Pancreas (tissue), 10 donors: ENCODE data around the gene MUS81. TPM values are rescaled to one million over a fixed set of nuclear protein-coding genes. Genes with fewer than 3 reads are reported as not detected.

Experiments
- ATAC-seq, 4 donors: fragments of 200-7000 bp; cut with Tn5 transposase; one replicate each; pipeline versions ENCODE4 v1.8.0 to v1.9.1; 2020; ENCODE audit warnings: mild to moderate bottlenecking in 4 of 4, moderate library complexity in 4 of 4
- DNase-seq, 6 donors: peaks; one replicate each; pipeline ENCODE4 v3.0.0-alpha.2; 2020
- FAIRE-seq: peaks from 2 replicates; lab custom pipeline; 2012; peaks lifted over from hg19 to GRCh38; lab: Jason Lieb, UNC
- H3K27ac ChIP-seq, 4 donors: fragments of 200-600 bp; sonication (generic); 1 replicate in 3 of 4; 2 replicates in 1 of 4; pipeline versions ENCODE4 v1.5.0 to v1.8.0; 2020
- H3K27me3 ChIP-seq, 4 donors: fragments of 200-600 bp; one replicate each; pipeline ENCODE4 v1.8.0; 2021
- H3K36me3 ChIP-seq, 3 donors: fragments of 200-600 bp; sonication (generic) in 1 of 3; one replicate each; pipeline versions ENCODE4 v1.5.0 to v1.8.0; 2020 to 2021
- H3K4me1 ChIP-seq, 3 donors: fragments of 200-600 bp; one replicate each; pipeline ENCODE4 v1.8.0; 2021
- H3K4me3 ChIP-seq, 4 donors: fragments of 200-600 bp; sonication (generic) in 2 of 4; one replicate each; pipeline versions ENCODE4 v1.5.0 to v1.8.0; 2020 to 2021
- H3K9me3 ChIP-seq, 4 donors: fragments of 200-600 bp; one replicate each; pipeline ENCODE4 v1.8.0; 2021
- WGBS, 2 donors: extraction: QIAGEN DNeasy Blood & Tissue Kit; methylation state at CpG; one replicate each; pipeline ENCODE4 v1.1.7; 2013; 5-methylcytosine and 5-hydroxymethylcytosine counted together
- intact Hi-C, 3 donors: fragments of 100-400 bp; cut with DNase I; formaldehyde crosslinking; loops; one replicate each; pipeline versions ENCODE4 v1.11.1 to v1.14.2; 2022
- polyA plus RNA-seq, 2 donors: library from polyadenylated mRNA; stranded (reverse); fragments of 200-250 nt; gene quantifications; one replicate each; pipeline ENCODE4 v1.2.3, GENCODE V29; 2013
- total RNA-seq, 6 donors: library from RNA; stranded (reverse); fragmentation: NEBNext Ultra II Directional in 4 of 6; extraction: Animal tissue kit (Norgen Biotek cat#: 25700) in 4 of 6; gene quantifications; one replicate each; pipeline versions ENCODE4 v1.2.1 to v1.2.4, GENCODE V29; 2021 to 2023
- TF ChIP-seq, protein P1 (sequence below), 4 donors: fragments of 200-600 bp; sonication (generic) in 3 of 4; IDR thresholded peaks; one replicate each; pipeline versions ENCODE4 v1.5.0 to v1.8.0; 2021; ENCODE audit warnings: antibody characterized with exemption in 4 of 4
- donor health status: healthy with polysubstance abuse.
- donor health status: DM: no; HTN: no; CAD: no; lungs with moderate emphysema.
- donor health status: DM: no; HTN: no; CAD: no.
- donor health status: control.
- donor health status: control.
- donor health status: Bipolar disorder and iron deficiency.
- donor health status: DM: yes; HTN: yes; CAD: no.
- donor health status: DM: no; HTN: no; CAD: no.
- donor health status: DM: no; HTN: no; CAD: no.
- donor health status: DM: yes; HTN: yes; CAD: no.

The MUS81 gene
- total and polyA plus RNA-seq, 8 donors = 12.7 to 62.6 (median 22.5) TPM

DNA sequence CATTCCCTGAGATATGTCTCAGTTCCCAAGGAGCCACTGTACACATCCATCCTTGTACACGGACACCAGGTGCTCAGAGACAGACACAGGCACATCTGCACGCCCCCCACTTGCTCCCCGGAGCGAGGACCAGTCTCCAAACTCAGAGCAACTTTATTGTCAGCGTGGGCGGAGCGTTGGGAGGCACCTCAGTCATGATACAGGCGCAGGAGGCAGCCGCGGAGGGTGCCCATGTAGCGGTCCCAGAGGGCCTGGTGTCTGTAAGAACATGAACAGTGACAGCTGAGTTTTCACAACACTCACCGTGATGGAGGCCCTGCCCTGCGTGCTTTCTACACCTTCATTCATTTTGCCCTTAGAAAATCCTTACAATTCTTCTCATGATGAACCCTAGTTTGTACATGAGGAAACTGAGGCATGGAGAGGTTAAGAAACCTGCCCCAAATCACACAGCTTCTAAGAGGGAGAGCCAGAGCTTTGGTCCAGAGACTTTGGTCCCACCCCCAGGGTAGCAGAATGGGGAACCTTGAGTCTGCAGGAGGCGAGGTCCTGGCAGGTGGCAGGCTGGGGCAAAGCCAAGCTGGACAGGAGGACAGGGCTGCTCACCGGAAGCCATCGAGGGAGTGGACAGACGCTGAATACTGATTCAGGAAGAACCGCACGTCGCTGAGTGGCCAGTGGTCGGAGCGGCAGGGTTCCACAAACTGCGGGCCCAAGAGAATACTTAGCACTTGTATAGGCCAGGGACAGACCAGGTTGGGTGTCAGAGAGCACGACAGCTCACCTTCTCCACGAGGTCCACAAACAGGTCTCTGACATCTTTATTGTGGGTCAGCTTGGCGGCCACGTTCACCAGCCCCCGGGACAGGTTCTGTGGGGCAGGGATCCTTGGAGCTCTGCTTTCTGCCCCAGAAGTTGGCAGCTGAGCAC is 23.8 kb downstream of the MUS81 start:
- peaks cover 0 to 8% (median 7%) of the 10 kb centered on the region in 3 donors for H3K4me1 ChIP-seq
- H3K9me3 ChIP-seq = no peaks in the 10 kb centered on the region
- TF ChIP-seq, protein P1, sequence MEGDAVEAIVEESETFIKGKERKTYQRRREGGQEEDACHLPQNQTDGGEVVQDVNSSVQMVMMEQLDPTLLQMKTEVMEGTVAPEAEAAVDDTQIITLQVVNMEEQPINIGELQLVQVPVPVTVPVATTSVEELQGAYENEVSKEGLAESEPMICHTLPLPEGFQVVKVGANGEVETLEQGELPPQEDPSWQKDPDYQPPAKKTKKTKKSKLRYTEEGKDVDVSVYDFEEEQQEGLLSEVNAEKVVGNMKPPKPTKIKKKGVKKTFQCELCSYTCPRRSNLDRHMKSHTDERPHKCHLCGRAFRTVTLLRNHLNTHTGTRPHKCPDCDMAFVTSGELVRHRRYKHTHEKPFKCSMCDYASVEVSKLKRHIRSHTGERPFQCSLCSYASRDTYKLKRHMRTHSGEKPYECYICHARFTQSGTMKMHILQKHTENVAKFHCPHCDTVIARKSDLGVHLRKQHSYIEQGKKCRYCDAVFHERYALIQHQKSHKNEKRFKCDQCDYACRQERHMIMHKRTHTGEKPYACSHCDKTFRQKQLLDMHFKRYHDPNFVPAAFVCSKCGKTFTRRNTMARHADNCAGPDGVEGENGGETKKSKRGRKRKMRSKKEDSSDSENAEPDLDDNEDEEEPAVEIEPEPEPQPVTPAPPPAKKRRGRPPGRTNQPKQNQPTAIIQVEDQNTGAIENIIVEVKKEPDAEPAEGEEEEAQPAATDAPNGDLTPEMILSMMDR (IDR thresholded peaks at IDR 0.05) = no peak
- 74 to 78% methylated on average over 28 of the region's 28 CpGs for WGBS, 2 donors
- H3K27me3 ChIP-seq = no peaks in the 10 kb centered on the region
- intact Hi-C loops = loop anchor here in 1 of 3 donors (5.0 kb wide), 1 partner anchor 103 kb away; no protein-coding TSS in a partner anchor
- H3K36me3 ChIP-seq = peaks cover 0 to 4% (median 0%) of the 10 kb centered on the region in 3 donors
- DNase-seq = peak in 1 of 6 donors; percentile 65
- H3K4me3 ChIP-seq = no peak overlapping the region
- no peak for FAIRE-seq
- no peak overlapping the region for H3K27ac ChIP-seq
- no peak for ATAC-seq

DNA sequence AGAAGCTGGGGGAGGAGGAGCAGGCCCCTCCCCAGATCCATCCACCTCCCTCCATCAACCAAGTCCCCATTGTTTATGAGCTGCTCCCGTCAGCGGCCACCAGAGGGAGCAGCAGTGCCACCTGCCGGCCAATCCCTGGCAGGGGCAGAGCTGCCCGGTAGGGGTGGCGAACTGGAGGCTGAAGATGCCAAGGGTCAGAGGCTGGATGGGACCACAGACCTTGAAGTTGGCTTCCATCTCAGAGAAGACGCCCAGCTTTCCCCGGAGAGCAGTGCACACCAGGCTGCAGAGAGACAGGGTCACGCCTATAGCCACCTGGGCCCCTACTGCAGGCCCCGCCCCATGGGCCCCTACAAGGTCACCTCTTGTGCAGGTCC is 24.5 kb downstream of the MUS81 start:
- peaks cover 0 to 4% (median 0%) of the 10 kb centered on the region in 3 donors for H3K36me3 ChIP-seq
- WGBS, 2 donors = 12 to 17% methylated on average over 9 of the region's 9 CpGs
- TF ChIP-seq, protein P1 (IDR thresholded peaks at IDR 0.05) = peak; percentile 95 to 100 (median 98)
- peak in 5 of 6 donors; percentile 60 to 91 (median 86) for DNase-seq
- H3K27me3 ChIP-seq = no peaks in the 10 kb centered on the region
- ATAC-seq = peak; percentile 26 to 56 (median 40)
- intact Hi-C loops = loop anchor here in 2 of 3 donors (5.0 kb wide), 2 partner anchors 103 to 172 kb away; partner anchors contain the start of gene KAT5 (in 1 of the 2)
- FAIRE-seq = no peak
- no peak overlapping the region for H3K4me3 ChIP-seq
- H3K9me3 ChIP-seq = no peaks in the 10 kb centered on the region
- no peak overlapping the region for H3K27ac ChIP-seq
- H3K4me1 ChIP-seq = peaks cover 0 to 14% (median 7%) of the 10 kb centered on the region in 3 donors

DNA sequence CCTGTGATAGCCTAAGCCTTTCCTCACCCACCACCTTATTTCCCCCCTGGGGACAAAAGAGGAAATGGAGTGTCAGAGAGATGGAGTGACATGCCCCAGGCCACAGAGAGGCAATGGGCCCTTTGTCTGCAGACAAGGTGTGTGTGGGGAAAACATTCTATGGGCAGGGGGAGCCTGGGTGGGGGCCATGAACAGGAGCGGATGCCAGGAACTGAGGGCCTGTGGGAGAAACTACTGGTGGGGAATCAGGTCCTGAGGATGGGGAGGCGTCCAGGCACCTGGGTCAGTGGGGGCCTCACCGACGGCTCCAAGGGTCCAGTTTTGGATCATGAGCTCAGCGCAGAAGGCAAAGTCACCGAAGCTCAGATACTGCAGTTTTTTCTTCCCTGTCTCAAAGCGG is 25.0 kb downstream of the MUS81 start:
- no peak for FAIRE-seq
- Histone ChIP-seq H3K4me1 (peaks cover 4 to 19% (median 7%) of the 10 kb centered on the region in 3 donors), H3K27me3 (no peaks in the 10 kb centered on the region), H3K9me3 (no peaks in the 10 kb centered on the region), H3K4me3 (no peak overlapping the region), H3K27ac (no peak overlapping the region), H3K36me3 (peaks cover 0 to 4% (median 0%) of the 10 kb centered on the region in 3 donors)
- DNase-seq = peak in 1 of 6 donors; percentile 56
- TF ChIP-seq, protein P1 (IDR thresholded peaks at IDR 0.05) = no peak
- ATAC-seq = no peak
- WGBS, 2 donors = 85 to 92% methylated on average over 7 of the region's 7 CpGs
- intact Hi-C loops = loop anchor here in 1 of 3 donors (5.0 kb wide), 2 partner anchors 102 to 173 kb away; partner anchors contain the start of gene KAT5

DNA sequence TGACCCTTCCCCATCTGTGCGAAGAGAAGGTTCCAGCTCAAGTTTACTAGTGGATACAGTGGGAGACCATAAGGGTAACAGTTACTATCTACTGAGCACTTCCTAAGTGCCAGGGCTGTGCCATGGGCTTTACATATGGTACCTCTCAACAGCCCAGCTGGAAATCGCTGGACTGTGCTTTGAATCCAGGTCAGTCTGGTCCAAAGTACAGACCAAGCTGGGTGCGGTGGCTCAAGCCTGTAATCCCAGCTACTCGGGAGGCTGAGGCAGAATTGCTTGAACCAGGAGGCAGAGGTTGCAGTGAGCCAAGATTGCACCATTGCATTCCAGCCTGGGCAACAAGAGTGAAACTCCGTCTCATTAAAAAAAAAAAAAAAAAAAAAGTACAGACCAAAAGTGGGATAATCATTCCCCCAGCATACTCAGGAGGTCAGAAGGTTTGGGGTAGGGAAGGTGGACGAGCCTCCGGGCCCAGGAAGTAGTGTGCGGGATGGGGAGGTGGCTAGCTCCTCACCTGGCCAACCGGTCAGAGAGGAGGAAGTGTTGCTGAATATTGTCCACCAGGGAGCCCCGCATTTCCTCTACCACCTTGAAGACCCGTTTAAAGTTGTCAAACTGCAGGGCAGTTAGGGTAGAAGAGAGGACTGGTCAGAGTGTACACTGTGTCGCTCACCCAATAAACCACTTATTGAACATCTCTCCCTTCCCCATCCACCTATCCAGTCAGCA is 25.7 kb downstream of the MUS81 start:
- intact Hi-C loops = loop anchor here in 1 of 3 donors (5.0 kb wide), 2 partner anchors 101 to 174 kb away; partner anchors contain the start of gene KAT5
- FAIRE-seq (no peak), ATAC-seq (no peak), DNase-seq (peak in 1 of 6 donors; percentile 19)
- no peaks in the 10 kb centered on the region for H3K9me3 ChIP-seq
- H3K4me1 ChIP-seq = peaks cover 4 to 19% (median 7%) of the 10 kb centered on the region in 3 donors
- H3K27me3 ChIP-seq = no peaks in the 10 kb centered on the region
- H3K36me3 ChIP-seq = peaks cover 0 to 4% (median 0%) of the 10 kb centered on the region in 3 donors
- TF ChIP-seq, protein P1 (IDR thresholded peaks at IDR 0.05) = no peak
- no peak overlapping the region for H3K27ac ChIP-seq
- WGBS, 2 donors = 90 to 94% methylated on average over 12 of the region's 12 CpGs
- H3K4me3 ChIP-seq = no peak overlapping the region
